Measurements from ENCODE around the gene KRT4. TPM values are rescaled to one million over a fixed set of nuclear protein-coding genes. Genes with fewer than 3 reads are reported as not detected.

Gene KRT4
- total and polyA plus RNA-seq, 2 experiments from 2014 or later: not detected

GRCh38 chr12:52772772-52773171, 41.1 kb downstream of the KRT4 start:
- Histone ChIP-seq H3K4me2 (no peak overlapping the region), H3K27ac (ENCODE audit: low read depth) (no peak overlapping the region), H2AFZ (no peak overlapping the region), H4K20me1 (replicated peaks; ENCODE audit: insufficient read depth) (no peaks in the 10 kb centered on the region), H3K27me3 (ENCODE audit: insufficient read depth) (no peaks in the 10 kb centered on the region), H3K79me2 (replicated peaks; ENCODE audit: insufficient read depth) (no peaks in the 10 kb centered on the region), H3K4me3 (no peak overlapping the region), H3K4me1 (ENCODE audit: insufficient read depth) (no peaks in the 10 kb centered on the region), H3F3A (replicated peaks; ENCODE audit: low read depth) (no peaks in the 10 kb centered on the region), H3K9me2 (ENCODE audit: insufficient read depth) (0 out of 2 replicates have a peak, but pooled peaks cover 6% of the 10 kb centered on the region), H3K36me3 (ENCODE audit: insufficient read depth) (no peaks in the 10 kb centered on the region)
- no peaks in the 10 kb centered on the region for H3K36me3 Mint-ChIP-seq (ENCODE audit: low read depth)
- ATAC-seq: no peak
- no peak overlapping the region for H3K27ac Mint-ChIP-seq
- no peaks in the 10 kb centered on the region for H3K9me3 Mint-ChIP-seq
- no peak for TF ChIP-seq CREB1 (CRISPR knock-in tag; IDR thresholded peaks at IDR 0.05; ENCODE audit: low read depth)
- no peak for TF ChIP-seq POLR2AphosphoS5 (IDR thresholded peaks at IDR 0.05; ENCODE audit: low read depth)
- TF ChIP-seq ZNF114 (CRISPR knock-in tag; IDR thresholded peaks at IDR 0.05): no peak
- TF ChIP-seq CTCF (conservative IDR thresholded peaks at IDR 0.05; ENCODE audit: low read depth in 2 of 2): no peak
- no peak for TF ChIP-seq JUNB (IDR thresholded peaks at IDR 0.05; ENCODE audit: unreplicated experiment)
- no peak for TF ChIP-seq STAT1 (IDR thresholded peaks at IDR 0.05; ENCODE audit: unreplicated experiment)
- TF ChIP-seq ZNF462 (CRISPR knock-in tag; IDR thresholded peaks at IDR 0.05): no peak
- TF ChIP-seq, protein P1, sequence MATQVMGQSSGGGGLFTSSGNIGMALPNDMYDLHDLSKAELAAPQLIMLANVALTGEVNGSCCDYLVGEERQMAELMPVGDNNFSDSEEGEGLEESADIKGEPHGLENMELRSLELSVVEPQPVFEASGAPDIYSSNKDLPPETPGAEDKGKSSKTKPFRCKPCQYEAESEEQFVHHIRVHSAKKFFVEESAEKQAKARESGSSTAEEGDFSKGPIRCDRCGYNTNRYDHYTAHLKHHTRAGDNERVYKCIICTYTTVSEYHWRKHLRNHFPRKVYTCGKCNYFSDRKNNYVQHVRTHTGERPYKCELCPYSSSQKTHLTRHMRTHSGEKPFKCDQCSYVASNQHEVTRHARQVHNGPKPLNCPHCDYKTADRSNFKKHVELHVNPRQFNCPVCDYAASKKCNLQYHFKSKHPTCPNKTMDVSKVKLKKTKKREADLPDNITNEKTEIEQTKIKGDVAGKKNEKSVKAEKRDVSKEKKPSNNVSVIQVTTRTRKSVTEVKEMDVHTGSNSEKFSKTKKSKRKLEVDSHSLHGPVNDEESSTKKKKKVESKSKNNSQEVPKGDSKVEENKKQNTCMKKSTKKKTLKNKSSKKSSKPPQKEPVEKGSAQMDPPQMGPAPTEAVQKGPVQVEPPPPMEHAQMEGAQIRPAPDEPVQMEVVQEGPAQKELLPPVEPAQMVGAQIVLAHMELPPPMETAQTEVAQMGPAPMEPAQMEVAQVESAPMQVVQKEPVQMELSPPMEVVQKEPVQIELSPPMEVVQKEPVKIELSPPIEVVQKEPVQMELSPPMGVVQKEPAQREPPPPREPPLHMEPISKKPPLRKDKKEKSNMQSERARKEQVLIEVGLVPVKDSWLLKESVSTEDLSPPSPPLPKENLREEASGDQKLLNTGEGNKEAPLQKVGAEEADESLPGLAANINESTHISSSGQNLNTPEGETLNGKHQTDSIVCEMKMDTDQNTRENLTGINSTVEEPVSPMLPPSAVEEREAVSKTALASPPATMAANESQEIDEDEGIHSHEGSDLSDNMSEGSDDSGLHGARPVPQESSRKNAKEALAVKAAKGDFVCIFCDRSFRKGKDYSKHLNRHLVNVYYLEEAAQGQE (IDR thresholded peaks at IDR 0.05; ENCODE audit: unreplicated experiment): no peak
- no peak for TF ChIP-seq EZH2 (IDR thresholded peaks at IDR 0.05; ENCODE audit: low read depth, unreplicated experiment)
- no peak for TF ChIP-seq EZH2phosphoT487 (IDR thresholded peaks at IDR 0.05; ENCODE audit: unreplicated experiment)
- TF ChIP-seq, protein P2, sequence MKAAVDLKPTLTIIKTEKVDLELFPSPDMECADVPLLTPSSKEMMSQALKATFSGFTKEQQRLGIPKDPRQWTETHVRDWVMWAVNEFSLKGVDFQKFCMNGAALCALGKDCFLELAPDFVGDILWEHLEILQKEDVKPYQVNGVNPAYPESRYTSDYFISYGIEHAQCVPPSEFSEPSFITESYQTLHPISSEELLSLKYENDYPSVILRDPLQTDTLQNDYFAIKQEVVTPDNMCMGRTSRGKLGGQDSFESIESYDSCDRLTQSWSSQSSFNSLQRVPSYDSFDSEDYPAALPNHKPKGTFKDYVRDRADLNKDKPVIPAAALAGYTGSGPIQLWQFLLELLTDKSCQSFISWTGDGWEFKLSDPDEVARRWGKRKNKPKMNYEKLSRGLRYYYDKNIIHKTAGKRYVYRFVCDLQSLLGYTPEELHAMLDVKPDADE (IDR thresholded peaks at IDR 0.05): no peak
- no peak for TF ChIP-seq ZNF331 (CRISPR knock-in tag; IDR thresholded peaks at IDR 0.05; ENCODE audit: low read depth)
- no peak for TF ChIP-seq NANOG (IDR thresholded peaks at IDR 0.05; ENCODE audit: borderline replicate concordance)
- H3K27me3 Mint-ChIP-seq (ENCODE audit: insufficient read depth, low read depth, poor library complexity): peaks cover 2% of the 10 kb centered on the region
- H3K4me1 Mint-ChIP-seq: no peaks in the 10 kb centered on the region
- H3K4me3 Mint-ChIP-seq: no peak overlapping the region
- no peak for DNase-seq (ENCODE audit: low spot score)
